Measurements from ENCODE around the gene SESN3.

DNA sequence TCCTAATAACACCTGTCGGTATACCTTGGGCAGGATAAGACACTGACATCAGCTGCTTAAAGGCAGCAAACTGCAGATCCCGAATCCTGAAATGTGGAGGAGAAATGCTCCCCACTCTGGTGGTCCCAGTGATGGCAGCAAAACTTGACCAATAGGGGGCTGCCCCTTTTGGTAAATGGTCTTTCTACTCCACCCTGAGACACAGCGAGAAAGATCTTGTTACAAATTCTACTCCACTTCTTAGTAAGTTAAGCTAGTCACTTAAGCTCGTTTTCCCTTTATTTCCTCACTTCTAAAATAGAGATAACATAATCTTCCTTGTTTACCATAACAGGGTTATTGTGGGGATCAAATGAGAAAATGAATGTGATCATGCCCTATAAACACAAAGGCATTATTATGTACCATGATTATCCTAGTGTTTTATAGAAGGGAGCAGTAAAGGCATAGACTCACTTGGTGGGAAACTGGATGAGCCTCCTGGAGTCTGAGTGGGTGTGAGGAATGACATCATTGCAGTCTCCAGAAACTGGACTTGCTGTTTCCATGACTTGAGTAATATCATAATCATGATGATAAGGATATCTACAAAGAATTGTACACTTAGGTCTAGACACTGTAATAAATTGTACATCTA is 90.5 kb downstream of the SESN3 start:
- TF ChIP-seq CTCF (IDR thresholded peaks at IDR 0.05) (no peak), TCF7L2 (IDR thresholded peaks at IDR 0.05; ENCODE audit: low read depth, low read length) (no peak), REST (IDR thresholded peaks at IDR 0.05; ENCODE audit: insufficient read depth in 1 of 2, low read depth in 2 of 2, low read length in 1 of 2) (no peak), POLR2AphosphoS5 (IDR thresholded peaks at IDR 0.05; ENCODE audit: low read depth, low read length) (no peak)
